HG03354 (cell line): Measurements from ENCODE around the gene EEF2K.
"Not testable (repeated sequence)": the region's sequence is repeated elsewhere in the genome, so short reads cannot be mapped to it uniquely, and the experiment has no call there.

ENCODE experiments used
- ATAC-seq: cut with Tn5 transposase; IDR thresholded peaks from one replicate; pipeline ENCODE4 v1.9.1; 2021; ENCODE audit warnings: mild to moderate bottlenecking; ENCODE audit not compliant: unreplicated experiment, poor library complexity, severe bottlenecking

The EEF2K gene

DNA sequence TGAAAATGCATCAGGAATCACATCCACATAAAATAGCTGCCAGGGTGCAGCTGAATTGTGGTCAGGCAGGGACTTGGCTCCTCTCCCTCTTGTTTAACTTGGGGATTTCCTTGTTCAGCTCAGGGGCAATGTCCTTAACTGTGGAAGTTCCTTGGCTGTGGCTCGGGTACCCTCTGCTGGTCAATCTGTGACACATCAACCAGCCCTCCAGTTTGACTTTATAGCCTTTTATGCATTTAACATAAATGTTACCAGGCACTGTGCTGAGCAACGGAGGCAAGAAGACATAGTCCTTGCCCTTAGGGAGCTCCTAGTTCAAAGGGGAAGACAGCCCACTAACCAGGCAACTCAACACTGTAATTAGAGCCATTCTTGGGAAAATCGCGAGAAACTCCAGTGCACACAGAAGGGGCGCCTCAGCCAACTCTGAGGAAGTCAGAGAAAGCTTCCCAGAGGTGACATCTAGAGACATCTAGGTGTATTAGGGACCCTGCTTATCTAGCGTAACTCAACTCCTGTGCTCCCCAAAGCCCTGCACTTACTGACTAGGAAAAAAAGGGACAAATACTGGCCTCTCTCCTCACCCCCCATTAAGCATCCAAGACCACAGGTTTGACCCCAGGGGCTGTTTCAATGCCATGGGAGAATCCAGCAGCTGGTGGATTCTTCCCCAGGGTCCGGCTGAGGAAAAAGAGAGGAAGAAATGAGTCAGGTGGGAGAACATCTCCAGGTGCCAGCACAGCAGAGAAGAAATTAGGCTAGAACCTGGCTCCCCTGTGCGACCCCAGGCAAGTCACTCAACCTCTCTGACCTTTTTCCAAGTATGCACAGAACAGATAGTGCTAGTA is 17.3 kb upstream of the EEF2K start:
- ATAC-seq, result no peak

DNA sequence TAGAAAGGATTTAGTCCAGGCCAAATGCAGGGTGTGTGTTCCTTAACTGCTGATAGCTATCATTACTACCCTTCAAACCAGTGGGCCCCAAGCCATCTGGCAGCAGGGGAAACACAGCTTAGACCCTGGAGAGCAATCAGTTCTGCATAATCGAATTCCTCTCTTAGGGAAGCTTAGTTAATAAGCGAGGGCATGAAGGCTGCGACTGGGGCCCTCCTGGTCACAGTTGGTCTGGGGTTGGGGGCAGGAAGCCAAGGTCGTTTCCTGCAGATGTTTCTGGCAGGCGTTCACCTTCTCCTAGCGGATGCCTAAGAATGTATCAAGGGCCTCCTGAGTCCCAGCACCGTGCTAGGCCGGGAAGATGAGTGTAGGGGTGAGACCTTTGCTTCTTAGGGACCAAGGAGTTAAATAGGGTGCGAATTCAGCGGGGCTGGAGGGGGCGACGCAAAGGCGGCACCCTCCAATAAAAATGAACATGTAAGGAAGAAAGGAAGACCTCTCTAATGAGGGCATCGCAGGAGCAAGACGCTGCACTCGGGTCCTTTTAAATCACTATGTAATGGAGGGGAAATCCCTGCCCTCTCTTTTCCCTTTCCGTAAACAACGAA is 16.5 kb upstream of the EEF2K start:
- ATAC-seq, result no peak

DNA sequence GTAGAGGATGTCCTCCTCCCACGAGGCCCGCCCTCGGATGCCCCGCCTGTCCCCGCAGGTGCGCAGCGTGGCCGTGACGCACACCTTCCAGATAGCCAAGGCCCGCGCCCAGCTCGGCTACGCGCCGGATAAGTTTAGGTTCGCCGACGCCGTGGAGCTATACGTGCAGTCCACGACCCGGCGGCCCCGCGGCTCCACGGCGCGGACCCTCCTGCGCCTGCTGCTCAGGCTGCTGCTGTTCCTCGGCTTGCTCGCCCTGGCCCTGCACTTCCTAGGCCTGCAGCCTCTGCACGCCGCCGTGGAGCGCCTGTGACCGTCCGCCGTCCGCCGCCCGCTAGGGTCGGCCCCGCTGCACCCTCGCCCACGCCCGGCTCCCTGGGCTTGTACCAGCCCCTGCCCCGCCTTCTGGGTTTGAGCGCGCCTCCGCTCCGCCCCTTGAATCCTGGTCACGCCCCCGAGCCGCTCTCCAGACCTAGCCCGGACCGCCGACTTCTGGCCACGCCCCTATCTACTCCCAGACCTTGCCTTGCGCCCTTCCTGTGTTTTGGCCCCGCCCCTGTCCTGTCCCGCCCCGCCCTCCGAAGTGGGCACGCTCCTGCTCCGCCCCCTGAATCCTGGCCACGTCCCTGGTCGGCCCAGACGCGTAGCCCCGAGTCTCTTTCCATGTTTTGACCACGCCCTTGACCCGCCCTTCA is 15.8 kb upstream of the EEF2K start:
- peak; percentile 67 for ATAC-seq

DNA sequence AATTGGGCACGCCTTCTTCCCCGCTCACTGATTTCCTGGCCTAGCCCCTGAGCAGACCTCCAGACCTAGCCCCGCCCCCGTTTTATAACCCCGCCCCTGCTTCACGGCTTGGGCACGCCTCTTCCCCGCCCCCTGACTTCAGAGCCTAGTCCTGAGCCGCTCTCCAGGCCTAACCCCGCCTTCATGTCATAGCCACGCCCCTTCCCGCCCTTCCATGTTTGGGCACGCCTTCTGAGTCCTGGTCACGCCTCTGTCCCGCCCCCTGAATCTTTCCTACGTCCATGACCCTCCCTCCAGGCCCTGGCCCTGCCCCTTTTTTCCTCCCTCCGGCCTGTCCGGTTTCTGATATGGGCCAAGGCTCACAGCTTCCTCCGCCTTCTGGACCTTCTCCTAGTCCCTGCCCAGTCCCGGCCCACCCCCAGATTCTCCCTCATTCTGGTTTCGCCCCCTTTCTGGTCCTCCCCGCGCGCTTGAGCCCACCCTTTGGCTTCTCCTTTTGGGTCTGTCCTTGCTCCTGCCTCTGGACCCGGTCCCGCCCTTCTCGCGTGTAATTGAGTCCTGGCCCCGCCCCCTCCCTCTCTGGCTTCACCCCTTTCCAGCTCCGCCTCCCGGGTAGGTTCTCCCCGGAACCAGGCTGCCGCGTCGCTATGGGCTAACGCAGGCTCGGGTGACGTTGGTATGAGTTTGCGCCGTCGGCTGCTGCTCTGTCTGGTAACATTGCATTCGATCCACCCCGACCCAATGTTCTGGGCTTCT is 15.1 kb upstream of the EEF2K start:
- ATAC-seq, result peak; percentile 46

DNA sequence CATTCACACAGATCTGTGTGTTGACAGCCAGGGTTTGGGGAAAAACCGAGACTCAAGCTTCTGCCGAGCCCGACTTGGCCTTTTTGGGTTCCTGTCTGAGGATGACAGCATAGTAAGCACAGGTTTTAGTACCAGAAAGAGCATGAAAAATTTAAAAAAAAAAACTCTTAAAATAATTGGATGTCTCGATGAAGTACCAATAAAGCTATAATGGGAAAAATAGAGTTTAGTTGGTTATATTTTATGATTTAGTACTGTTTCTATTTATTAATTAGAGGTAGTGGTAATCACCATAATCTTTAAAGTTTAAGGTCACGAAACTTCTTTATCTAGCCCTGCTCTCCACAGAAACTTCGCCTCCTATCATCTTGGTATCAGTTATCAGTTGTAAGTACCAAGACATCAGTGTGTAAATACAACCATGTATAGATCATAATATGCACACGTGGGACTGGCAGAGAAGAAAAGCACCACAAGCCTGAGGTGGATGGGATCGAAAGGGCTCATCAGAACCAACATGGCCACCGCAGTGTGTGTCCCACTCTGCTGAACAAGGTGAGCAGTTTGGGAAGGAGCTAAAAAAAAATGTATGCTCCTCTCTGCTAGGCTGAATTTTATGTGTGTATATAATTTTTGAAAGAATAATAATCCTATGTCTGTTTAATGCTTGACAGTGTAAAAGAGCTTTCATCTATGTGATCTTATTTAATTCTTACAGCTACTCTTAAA is 14.4 kb upstream of the EEF2K start:
- no peak for ATAC-seq

DNA sequence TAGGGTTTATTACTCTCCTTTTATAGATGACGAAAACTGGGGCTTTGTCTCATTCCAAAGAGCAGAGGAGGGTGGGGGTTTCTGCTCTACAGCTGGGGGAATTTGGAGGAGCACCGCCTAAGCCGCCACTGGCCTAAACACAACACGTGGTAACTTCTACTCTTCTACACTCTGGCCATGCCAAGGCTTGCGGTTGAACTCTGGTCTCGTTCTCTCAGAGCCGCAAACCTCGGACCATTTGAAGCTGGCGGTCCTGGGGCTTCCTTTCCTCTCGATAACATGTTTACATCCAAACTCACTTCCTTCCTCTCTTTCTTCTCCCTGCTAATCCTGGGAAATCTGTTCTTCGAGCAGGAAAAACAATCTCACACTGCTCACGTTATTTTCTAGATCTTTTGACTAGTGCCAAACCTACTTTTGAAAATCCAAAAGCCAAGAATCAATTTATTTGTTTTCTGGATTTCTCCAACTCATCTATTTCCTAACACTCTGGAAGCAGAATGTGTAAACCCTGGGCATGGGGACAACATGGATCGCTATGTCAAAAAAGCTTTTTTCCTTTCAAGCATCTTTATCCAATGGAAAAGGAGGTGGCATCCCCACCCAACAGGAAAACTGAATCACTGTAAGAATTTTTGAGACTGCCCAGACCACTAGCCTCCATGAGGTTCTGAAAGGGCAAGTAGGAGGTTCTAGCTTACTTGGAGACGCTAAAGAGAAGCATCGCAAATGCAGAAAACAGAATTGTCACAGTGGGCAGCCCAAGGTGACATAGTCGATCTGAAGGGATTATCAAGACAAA is 13.6 kb upstream of the EEF2K start:
- ATAC-seq, result peak; percentile 26

DNA sequence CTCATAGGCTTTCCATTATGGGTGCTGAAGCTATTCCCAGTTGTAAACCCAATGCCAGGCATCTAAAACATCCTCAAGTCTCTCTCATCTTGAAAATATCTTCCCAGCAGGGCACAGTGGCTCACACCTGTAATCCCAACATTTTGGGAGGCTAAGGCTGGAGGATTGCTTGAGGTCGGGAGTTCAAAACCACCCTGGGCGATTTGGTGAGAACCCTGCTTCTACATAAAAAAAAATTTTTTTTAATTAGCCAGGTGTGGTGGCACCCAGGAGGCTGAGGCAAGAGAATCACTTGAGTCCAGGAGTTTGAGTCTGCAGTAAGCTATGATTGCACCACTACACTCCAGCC is 13.0 kb upstream of the EEF2K start:
- ATAC-seq, result no peak

DNA sequence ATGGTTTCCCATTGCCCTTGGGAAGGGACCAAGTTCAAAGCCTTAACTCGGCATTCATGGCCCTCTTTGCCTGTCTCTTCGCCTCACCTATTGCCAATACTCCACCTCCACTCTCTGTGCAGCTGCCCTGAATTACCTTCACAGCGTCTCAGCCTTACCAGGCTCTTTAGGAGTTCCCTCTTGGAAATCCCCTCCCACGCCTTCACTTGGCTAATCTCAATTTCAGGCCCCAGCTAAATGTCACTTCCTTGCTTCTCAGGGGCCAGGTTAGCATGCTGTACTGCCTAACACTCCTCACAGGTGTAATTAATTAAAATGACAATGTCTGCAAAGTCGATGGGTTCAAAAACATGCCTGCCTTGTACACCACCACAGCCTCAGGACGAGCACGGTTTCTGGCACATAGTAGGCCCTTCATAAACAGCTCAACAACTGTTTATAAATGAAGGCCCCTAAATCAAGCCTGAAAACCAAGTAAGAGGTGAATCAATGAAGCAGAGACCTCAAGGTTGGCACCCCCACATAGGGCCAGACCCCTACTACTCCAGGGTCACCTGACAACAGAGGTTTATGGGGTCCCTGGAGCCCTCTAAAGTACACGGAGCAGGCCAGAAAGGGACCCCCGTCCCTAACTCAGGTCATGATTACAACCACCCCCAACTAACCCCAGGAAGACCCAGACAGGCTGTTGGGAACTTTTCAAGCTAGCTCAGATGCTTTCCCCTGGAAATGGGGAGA is 11.2 kb upstream of the EEF2K start:
- ATAC-seq, result no peak

DNA sequence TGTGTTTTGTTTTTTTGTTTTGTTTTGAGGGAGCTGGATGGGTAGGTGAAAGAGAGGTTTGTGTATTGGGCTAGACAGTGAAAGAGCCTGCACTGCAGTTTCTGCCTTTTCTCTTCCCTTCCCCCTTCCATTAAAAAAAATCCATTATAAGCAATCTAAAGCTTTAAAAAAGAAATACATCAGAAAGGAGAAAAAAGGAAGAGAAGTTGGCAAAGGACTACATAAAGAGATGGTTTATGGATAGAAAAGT is 10.7 kb upstream of the EEF2K start:
- no peak for ATAC-seq

DNA sequence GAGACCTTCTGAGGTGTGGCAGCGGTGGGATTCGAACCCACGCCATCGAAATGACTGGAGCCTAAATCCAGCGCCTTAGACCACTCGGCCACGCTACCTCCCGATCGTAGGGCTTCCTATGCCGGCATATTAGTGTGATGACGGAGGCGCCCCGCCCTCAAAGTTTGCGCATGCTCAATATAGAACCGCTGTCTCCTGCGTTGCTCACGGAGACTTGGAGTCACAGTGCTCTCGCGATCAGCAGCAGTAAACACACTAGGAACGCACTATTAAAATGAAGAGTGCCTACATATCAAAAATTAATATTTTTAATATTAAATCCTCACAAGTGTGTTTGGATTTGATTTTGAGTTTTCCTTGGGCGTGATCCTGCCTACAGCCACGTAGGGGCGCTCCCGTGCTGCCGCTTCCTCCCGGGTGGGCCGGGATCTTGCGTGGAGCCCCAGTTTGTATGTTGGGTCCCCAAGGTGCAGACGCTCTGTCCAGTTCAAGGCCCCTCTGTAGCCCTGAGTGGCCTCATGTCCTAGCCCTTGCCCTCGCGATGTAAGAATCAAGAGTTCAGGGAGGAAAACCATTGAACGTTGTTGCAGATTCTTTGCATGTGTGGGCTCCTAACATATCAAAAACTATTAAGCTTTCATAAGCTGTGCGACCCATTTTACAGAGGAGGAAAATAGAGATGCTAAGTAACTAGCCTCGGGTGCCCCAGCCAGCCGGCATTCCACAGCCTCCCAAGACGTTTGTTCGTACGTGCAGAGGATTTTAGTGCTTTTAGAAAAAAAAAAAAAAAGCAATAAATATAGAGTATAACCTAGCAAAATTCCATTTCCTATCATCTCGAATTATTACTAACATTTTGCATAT is 10.2 kb upstream of the EEF2K start:
- peak; percentile 32 for ATAC-seq

DNA sequence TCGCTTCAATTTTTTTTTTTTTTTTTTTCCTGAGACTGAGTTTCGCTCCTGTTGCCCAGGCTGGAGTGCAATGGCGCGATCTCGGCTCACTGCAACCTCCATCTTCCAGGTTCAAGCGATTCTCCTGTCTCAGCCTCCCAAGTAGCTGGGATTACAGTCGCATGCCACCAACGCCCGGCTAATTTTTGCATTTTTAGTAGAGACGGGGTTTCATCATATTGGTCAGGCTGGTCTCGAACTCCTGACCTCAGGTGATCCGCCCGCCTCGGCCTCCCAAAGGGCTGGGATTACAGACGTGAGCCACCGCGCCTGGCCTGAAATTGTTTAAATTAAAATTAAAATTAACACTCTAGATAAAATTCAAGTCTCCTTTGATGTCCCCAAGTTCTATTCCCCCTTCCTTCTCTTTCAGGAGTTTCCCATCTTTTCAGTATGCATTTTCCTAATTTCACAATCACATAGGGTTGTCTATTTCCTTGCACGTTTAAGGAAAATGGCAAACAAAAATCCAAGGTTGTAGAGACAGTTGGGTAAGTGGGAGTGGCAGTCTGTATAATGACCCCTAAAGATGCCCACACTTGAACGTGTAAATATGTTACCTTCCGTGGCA is 9.4 kb upstream of the EEF2K start:
- not testable (repeated sequence) for ATAC-seq

DNA sequence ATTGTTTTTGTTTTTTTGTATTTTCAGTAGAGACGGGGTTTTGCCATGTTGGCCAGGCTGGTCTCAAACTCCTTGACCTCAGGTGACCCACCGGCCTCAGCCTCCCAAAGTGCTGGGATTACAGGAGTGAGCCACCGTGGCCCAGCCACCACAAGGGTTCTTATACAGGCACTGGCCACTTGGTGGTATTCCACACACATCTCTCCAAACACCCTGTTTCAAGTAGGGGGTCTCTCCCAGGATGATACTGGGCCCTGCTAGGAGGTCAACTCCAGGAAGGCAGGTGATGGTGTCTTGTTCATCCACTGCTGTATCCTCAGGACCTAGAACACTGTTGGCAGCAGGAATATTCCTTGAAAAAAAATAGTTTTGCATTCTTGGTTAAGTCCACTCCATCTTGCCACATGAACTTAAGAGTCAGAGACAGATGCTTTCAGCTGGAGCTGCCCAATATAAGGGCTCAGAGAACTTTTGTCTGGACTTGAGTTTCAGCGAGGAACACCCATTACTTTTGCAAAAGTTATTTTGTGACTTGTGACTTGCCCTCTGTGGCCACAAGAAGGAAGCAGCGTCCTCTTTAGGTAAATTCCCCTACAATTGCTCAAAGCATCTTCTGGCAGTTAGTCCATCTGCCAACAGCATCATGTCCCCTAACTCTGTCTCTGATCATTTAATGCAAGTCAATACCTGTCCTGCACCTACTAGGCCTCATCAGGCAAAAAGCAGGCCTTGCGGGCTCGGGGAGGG is 7.4 kb upstream of the EEF2K start:
- ATAC-seq, result no peak

DNA sequence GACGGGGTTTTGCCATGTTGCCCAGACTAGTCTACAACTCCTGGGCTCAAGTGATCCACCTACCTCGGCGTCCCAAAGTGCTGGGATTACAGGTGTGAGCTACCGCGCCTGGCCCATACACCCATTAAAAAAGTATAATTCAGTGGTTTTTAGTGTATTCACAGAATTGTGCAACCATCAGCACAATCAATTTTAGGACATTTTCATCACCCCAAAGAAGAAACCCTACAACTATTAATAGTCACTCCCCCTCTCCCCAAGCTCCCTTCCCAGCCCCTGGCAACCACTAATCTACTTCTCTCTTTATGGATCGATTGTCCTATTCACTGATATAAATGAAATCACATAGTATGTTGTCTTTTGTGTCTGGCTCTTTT is 3.8 kb upstream of the EEF2K start:
- ATAC-seq, result no peak

DNA sequence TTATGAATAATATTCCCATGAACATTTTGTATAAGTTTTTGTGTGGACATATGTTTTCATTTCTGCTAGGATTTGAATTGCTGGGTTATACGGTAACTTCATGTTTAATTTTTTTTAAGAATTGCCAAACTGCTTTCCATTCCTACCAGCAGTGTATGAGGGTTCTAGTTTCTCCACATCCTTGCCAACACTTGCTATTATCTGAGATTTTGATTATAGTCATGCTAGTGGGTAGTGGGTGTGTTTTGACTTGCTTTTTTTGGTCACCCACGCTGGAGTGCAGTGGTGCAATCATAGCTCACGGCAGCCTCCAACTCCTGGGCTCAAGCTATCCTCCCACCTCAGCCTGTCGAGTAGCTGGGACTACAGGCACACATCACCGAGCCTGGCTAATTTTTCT is 3.0 kb upstream of the EEF2K start:
- ATAC-seq, result no peak

DNA sequence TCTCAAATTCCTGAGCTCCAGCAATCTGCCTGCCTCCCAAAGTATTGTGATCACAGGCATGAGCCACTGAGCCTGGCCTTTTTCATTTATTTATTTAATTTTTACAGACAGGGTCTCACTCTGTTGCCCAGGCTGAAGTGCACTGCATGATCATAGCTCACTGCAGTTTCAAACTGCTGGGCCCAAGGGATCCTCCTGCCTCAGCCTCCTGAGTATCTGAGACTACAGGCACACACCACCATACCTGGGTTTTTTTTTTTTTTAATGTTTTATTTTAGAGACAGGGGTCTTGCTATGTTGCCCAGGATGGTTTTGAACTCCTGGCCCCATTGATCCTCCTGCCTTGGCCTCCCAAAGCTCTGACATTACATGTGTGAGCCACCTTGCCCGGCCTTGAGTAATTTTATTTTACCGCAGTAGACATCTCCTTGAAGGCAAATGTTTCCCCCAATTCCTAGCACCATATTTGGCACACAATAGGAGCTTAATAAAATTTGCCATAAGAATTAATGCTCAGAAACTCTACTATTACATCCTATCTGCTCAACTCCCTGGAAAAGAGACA is 1.9 kb upstream of the EEF2K start:
- ATAC-seq, result no peak

DNA sequence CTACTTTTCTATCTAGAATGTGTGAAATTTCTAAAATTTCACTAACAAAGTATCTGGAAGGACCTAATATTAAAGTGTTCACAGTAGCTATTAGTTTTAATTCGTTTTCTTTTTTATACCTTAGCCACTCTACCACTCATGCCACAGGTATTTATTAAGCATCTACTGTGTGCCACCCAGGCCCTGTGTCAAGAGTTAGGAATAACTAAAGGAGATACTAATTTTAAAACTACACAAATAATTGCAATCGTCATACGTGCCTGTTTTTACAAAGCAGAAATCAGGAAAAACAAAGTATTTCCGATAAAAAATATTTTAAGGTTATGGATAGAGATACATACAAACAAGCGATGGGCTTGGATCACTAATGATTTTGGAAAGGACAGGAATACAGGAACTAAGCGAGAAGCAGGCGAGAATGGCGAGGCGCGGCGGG is 483 bp upstream of the EEF2K start:
- no peak for ATAC-seq
